Mesendoderm (in vitro differentiated cells): ENCODE measurements around the gene ATP6V1D.

ENCODE experiments used
- DNase-seq: peaks from one replicate; pipeline ENCODE4 v3.0.0; 2013
- H2AK5ac ChIP-seq: 2 replicates; pipeline ENCODE4 v1.6.1; 2013; ENCODE audit warnings: low read length, inconsistent platforms
- H2BK120ac ChIP-seq: 2 replicates; pipeline ENCODE4 v1.6.1; 2013; ENCODE audit warnings: low read depth, mild to moderate bottlenecking, low read length, moderate library complexity, mixed read lengths
- H2BK15ac ChIP-seq: replicated peaks from 2 replicates; pipeline ENCODE4 v1.6.1; 2013; ENCODE audit warnings: low read depth, mild to moderate bottlenecking, moderate library complexity
- H2BK5ac ChIP-seq: 2 replicates; pipeline ENCODE4 v1.6.1; 2013; ENCODE audit warnings: low read length, inconsistent platforms
- H3K18ac ChIP-seq: 2 replicates; pipeline ENCODE4 v1.6.1; 2013; ENCODE audit warnings: mild to moderate bottlenecking, low read length, mixed read lengths
- H3K23ac ChIP-seq: one replicate; pipeline ENCODE4 v1.6.1; 2013; ENCODE audit warnings: low read length
- H3K27ac ChIP-seq: 2 replicates; pipeline ENCODE4 v1.5.1; 2013; ENCODE audit warnings: low read depth, mild to moderate bottlenecking, inconsistent platforms, low read length, moderate library complexity
- H3K27me3 ChIP-seq: 2 replicates; pipeline ENCODE4 v1.6.1; 2013; ENCODE audit warnings: low read length, control low read depth, mild to moderate bottlenecking, inconsistent platforms; ENCODE audit not compliant: insufficient read depth, poor library complexity
- H3K36me3 ChIP-seq: 2 replicates; pipeline ENCODE4 v1.6.1; 2013; ENCODE audit warnings: low read length, inconsistent platforms; ENCODE audit not compliant: control insufficient read depth, insufficient read depth
- H3K4ac ChIP-seq: one replicate; pipeline ENCODE4 v1.6.1; 2013; ENCODE audit warnings: low read depth, mild to moderate bottlenecking, low read length, moderate library complexity
- H3K4me1 ChIP-seq: 2 replicates; pipeline ENCODE4 v1.6.1; 2013; ENCODE audit warnings: low read depth, low read length, inconsistent platforms; ENCODE audit not compliant: control insufficient read depth
- H3K4me2 ChIP-seq: 2 replicates; pipeline ENCODE4 v1.6.1; 2013; ENCODE audit warnings: low read length
- H3K4me3 ChIP-seq: 2 replicates; pipeline ENCODE4 v1.5.1; 2013; ENCODE audit warnings: mild to moderate bottlenecking, low read length
- H3K56ac ChIP-seq: one replicate; pipeline ENCODE4 v1.6.1; 2013; ENCODE audit warnings: low read length
- H3K79me1 ChIP-seq: 2 replicates; pipeline ENCODE4 v1.6.1; 2013; ENCODE audit warnings: low read length, inconsistent platforms
- H3K79me2 ChIP-seq: 2 replicates; pipeline ENCODE4 v1.6.1; 2013; ENCODE audit warnings: mild to moderate bottlenecking, low read length; ENCODE audit not compliant: control insufficient read depth, insufficient read depth
- H3K9ac ChIP-seq: 2 replicates; pipeline ENCODE4 v1.6.1; 2013; ENCODE audit warnings: low read length, inconsistent platforms
- H4K5ac ChIP-seq: one replicate; pipeline ENCODE4 v1.6.1; 2013; ENCODE audit warnings: low read length
- H4K8ac ChIP-seq: one replicate; pipeline ENCODE4 v1.6.1; 2013; ENCODE audit warnings: low read depth, mild to moderate bottlenecking, control low read depth, low read length, moderate library complexity
- WGBS: extraction: QIAGEN DNeasy Blood & Tissue Kit; methylation state at CpG from one replicate; pipeline ENCODE4 v1.1.7; 2013; ENCODE audit warnings: low lambda C conversion rate, missing lambda C conversion rate; ENCODE audit not compliant: insufficient coverage; ENCODE audit errors: extremely low coverage; 5-methylcytosine and 5-hydroxymethylcytosine counted together

The ATP6V1D gene

DNA sequence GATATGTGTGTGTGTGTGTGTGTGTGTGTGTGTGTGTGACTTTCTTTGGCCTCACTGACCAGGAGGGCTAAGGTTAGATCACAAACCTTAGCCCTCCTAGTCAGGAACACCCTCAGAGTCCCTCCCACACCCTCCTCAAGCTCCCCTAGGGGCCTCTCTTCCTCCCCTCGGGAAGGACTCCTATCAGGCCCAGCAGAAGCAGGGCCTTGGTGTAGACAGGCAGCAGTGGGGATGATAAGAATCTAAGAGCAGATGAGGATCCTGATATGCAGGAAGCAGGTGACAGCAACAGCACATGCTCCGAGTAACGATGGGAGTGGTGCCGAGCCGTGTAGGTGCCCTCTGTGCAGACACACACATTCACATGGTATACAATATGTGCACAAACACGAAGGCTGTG is 31.7 kb upstream of the ATP6V1D start:
- Histone ChIP-seq H3K27ac (no peak overlapping the region), H3K18ac (no peak overlapping the region), H3K79me2 (no peaks in the 10 kb centered on the region)

GRCh38 chr14:67389811-67390534 is 30.4 kb upstream of the ATP6V1D start:
- no peak overlapping the region for H3K9ac ChIP-seq
- no CpG with 5 or more reads among the region's 1 CpG for WGBS
- H3K23ac ChIP-seq: no peak overlapping the region
- no peak overlapping the region for H2BK120ac ChIP-seq
- no peak overlapping the region for H4K5ac ChIP-seq
- no peak overlapping the region for H2BK5ac ChIP-seq
- no peak overlapping the region for H3K4me3 ChIP-seq
- H3K79me1 ChIP-seq: no peaks in the 10 kb centered on the region
- H3K4me1 ChIP-seq: no peaks in the 10 kb centered on the region
- H4K8ac ChIP-seq: no peak overlapping the region
- no peak overlapping the region for H3K56ac ChIP-seq
- no peak overlapping the region for H2BK15ac ChIP-seq
- no peak overlapping the region for H2AK5ac ChIP-seq
- H3K36me3 ChIP-seq: no peaks in the 10 kb centered on the region
- DNase-seq: no peak
- no peak overlapping the region for H3K4me2 ChIP-seq
- no peak overlapping the region for H3K18ac ChIP-seq
- no peaks in the 10 kb centered on the region for H3K79me2 ChIP-seq
- no peaks in the 10 kb centered on the region for H3K27me3 ChIP-seq
- H3K27ac ChIP-seq: no peak overlapping the region
- H3K4ac ChIP-seq: no peak overlapping the region

More for the DNA sequence above, 31.7 kb upstream of the ATP6V1D start:
- Histone ChIP-seq H3K4ac (no peak overlapping the region), H3K79me1 (no peaks in the 10 kb centered on the region), H3K23ac (no peak overlapping the region), H3K36me3 (no peaks in the 10 kb centered on the region), H2BK5ac (no peak overlapping the region), H2BK120ac (no peak overlapping the region), H4K8ac (no peak overlapping the region), H3K4me1 (no peaks in the 10 kb centered on the region), H3K4me2 (no peak overlapping the region), H2BK15ac (no peak overlapping the region), H3K9ac (no peak overlapping the region), H4K5ac (no peak overlapping the region), H2AK5ac (no peak overlapping the region), H3K27me3 (no peaks in the 10 kb centered on the region), H3K56ac (no peak overlapping the region), H3K4me3 (no peak overlapping the region)
- DNase-seq: no peak
- WGBS: no CpG with 5 or more reads among the region's 6 CpGs

GRCh38 chr14:67389275-67389674 is 29.7 kb upstream of the ATP6V1D start:
- no peaks in the 10 kb centered on the region for H3K79me2 ChIP-seq
- no CpG with 5 or more reads among the region's 3 CpGs for WGBS

GRCh38 chr14:67387195-67387594 is 27.6 kb upstream of the ATP6V1D start:
- H3K56ac ChIP-seq: no peak overlapping the region
- WGBS: no CpG with 5 or more reads among the region's 2 CpGs
- no peaks in the 10 kb centered on the region for H3K79me1 ChIP-seq
- no peaks in the 10 kb centered on the region for H3K4me1 ChIP-seq
- H3K79me2 ChIP-seq: no peaks in the 10 kb centered on the region
- no peak overlapping the region for H2BK120ac ChIP-seq
- no peak overlapping the region for H3K4ac ChIP-seq
- no peak overlapping the region for H2BK5ac ChIP-seq
- H4K8ac ChIP-seq: no peak overlapping the region
- no peak overlapping the region for H2AK5ac ChIP-seq
- no peak overlapping the region for H3K4me2 ChIP-seq
- no peak overlapping the region for H3K4me3 ChIP-seq
- H3K18ac ChIP-seq: no peak overlapping the region
- H4K5ac ChIP-seq: no peak overlapping the region
- H3K9ac ChIP-seq: no peak overlapping the region
- no peak overlapping the region for H2BK15ac ChIP-seq
- DNase-seq: no peak
- no peaks in the 10 kb centered on the region for H3K36me3 ChIP-seq
- H3K27ac ChIP-seq: no peak overlapping the region
- no peak overlapping the region for H3K23ac ChIP-seq
- no peaks in the 10 kb centered on the region for H3K27me3 ChIP-seq

More at GRCh38 chr14:67389275-67389674, 29.7 kb upstream of the ATP6V1D start:
- no peak overlapping the region for H3K23ac ChIP-seq
- no peak overlapping the region for H2BK120ac ChIP-seq
- no peak overlapping the region for H3K4me2 ChIP-seq
- H3K27ac ChIP-seq: no peak overlapping the region
- no peak overlapping the region for H4K8ac ChIP-seq
- no peaks in the 10 kb centered on the region for H3K36me3 ChIP-seq
- no peak overlapping the region for H3K56ac ChIP-seq
- no peaks in the 10 kb centered on the region for H3K79me1 ChIP-seq
- no peaks in the 10 kb centered on the region for H3K4me1 ChIP-seq
- no peak overlapping the region for H2BK5ac ChIP-seq
- no peak overlapping the region for H3K18ac ChIP-seq
- H2AK5ac ChIP-seq: no peak overlapping the region
- H3K27me3 ChIP-seq: no peaks in the 10 kb centered on the region
- H3K4me3 ChIP-seq: no peak overlapping the region
- no peak for DNase-seq
- H2BK15ac ChIP-seq: no peak overlapping the region
- no peak overlapping the region for H3K9ac ChIP-seq
- H3K4ac ChIP-seq: no peak overlapping the region
- H4K5ac ChIP-seq: no peak overlapping the region

GRCh38 chr14:67385618-67386017 is 26.0 kb upstream of the ATP6V1D start:
- Histone ChIP-seq H2BK15ac (no peak overlapping the region), H3K36me3 (no peaks in the 10 kb centered on the region), H3K56ac (no peak overlapping the region), H3K27ac (no peak overlapping the region), H3K18ac (no peak overlapping the region), H3K4me3 (no peak overlapping the region), H4K8ac (no peak overlapping the region), H3K4ac (no peak overlapping the region), H3K79me2 (no peaks in the 10 kb centered on the region), H2AK5ac (no peak overlapping the region), H3K4me2 (no peak overlapping the region), H3K4me1 (no peaks in the 10 kb centered on the region), H4K5ac (no peak overlapping the region), H2BK120ac (no peak overlapping the region), H3K23ac (no peak overlapping the region), H3K9ac (no peak overlapping the region), H3K79me1 (no peaks in the 10 kb centered on the region), H3K27me3 (no peaks in the 10 kb centered on the region), H2BK5ac (no peak overlapping the region)
- no CpG with 5 or more reads among the region's 2 CpGs for WGBS
- no peak for DNase-seq

DNA sequence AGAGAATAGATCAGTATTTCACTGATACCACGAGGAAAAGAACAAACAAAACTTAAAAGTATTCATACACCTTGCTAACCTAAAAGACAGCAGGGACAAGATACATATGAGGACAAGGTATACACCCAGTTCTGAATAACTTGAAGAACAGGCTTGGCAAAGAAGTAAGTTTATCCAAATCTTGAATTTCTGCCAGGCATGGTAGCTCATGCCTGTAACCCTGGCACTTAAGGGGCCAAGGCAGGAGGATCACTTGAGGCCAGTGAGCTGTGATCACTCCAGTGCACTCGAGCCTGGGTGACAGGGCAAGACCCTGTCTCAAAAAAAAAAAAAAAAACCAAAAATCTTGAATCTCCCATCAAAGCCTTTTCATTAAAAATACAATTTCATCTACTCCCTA is 25.5 kb upstream of the ATP6V1D start:
- H3K27me3 ChIP-seq: no peaks in the 10 kb centered on the region
- no peak overlapping the region for H2BK15ac ChIP-seq
- no peak overlapping the region for H3K4ac ChIP-seq
- H4K8ac ChIP-seq: no peak overlapping the region
- no peak overlapping the region for H2AK5ac ChIP-seq
- no peak for DNase-seq
- H2BK120ac ChIP-seq: no peak overlapping the region
- no peak overlapping the region for H3K4me2 ChIP-seq
- WGBS: no CpG with 5 or more reads among the region's 2 CpGs
- no peak overlapping the region for H3K9ac ChIP-seq
- no peak overlapping the region for H3K18ac ChIP-seq
- no peak overlapping the region for H3K27ac ChIP-seq
- no peaks in the 10 kb centered on the region for H3K79me1 ChIP-seq
- no peak overlapping the region for H4K5ac ChIP-seq
- H3K23ac ChIP-seq: no peak overlapping the region
- no peak overlapping the region for H3K4me3 ChIP-seq
- H3K79me2 ChIP-seq: no peaks in the 10 kb centered on the region
- no peak overlapping the region for H2BK5ac ChIP-seq
- no peaks in the 10 kb centered on the region for H3K4me1 ChIP-seq
- no peak overlapping the region for H3K56ac ChIP-seq
- no peaks in the 10 kb centered on the region for H3K36me3 ChIP-seq
